Prostate gland (tissue), 2 donors: ENCODE measurements around the gene SUMF2. TPM values are rescaled to one million over a fixed set of nuclear protein-coding genes. Genes with fewer than 3 reads are reported as not detected.
"Not testable (repeated sequence)": the region's sequence is repeated elsewhere in the genome, so short reads cannot be mapped to it uniquely, and the experiment has no call there.

Experiments
- DNase-seq: peaks from one replicate; pipeline ENCODE4 v3.0.0-alpha.2; 2019; ENCODE audit warnings: low spot score
- H3K27ac ChIP-seq, 2 donors: fragments of 200-600 bp; sonication (generic); 2 replicates each; pipeline ENCODE4 v1.5.1; 2017 to 2019
- H3K27me3 ChIP-seq: fragments of 200-600 bp; sonication (generic); replicated peaks from 2 replicates; pipeline ENCODE4 v1.5.1; 2019; ENCODE audit not compliant: insufficient read depth
- H3K36me3 ChIP-seq, 2 donors: fragments of 200-600 bp; sonication (generic); 1 replicate in 1 of 2; 2 replicates in 1 of 2; pipeline versions ENCODE4 v1.5.1 to v1.8.1; 2017 to 2019
- H3K4me1 ChIP-seq: fragments of 200-600 bp; sonication (generic); replicated peaks from 2 replicates; pipeline ENCODE4 v1.5.1; 2019
- H3K4me3 ChIP-seq, 2 donors: fragments of 200-600 bp; sonication (generic); 2 replicates each; pipeline ENCODE4 v1.5.1; 2017 to 2019
- H3K9me3 ChIP-seq: fragments of 200-600 bp; sonication (generic); 2 replicates; pipeline ENCODE4 v1.5.1; 2017
- POLR2A ChIP-seq: fragments of 450-650 bp; IDR thresholded peaks from one replicate; pipeline ENCODE4 v1.6.1; 2016; ENCODE audit warnings: antibody characterized with exemption, mild to moderate bottlenecking
- POLR2AphosphoS5 ChIP-seq: sonication (generic); formaldehyde crosslinking; IDR thresholded peaks from one replicate; pipeline ENCODE4 v1.6.1; 2017; ENCODE audit warnings: antibody characterized with exemption
- WGBS: methylation state at CpG from one replicate; pipeline ENCODE4 v1.1.5; 2018; 5-methylcytosine and 5-hydroxymethylcytosine counted together
- intact Hi-C: fragments of 100-400 bp; cut with DNase I; formaldehyde crosslinking; loops from one replicate; pipeline ENCODE4 v1.14.2; 2022
- total RNA-seq, 2 donors: library from RNA; depleted of rRNA; stranded (reverse); fragments of >200 nt; gene quantifications; one replicate each; pipeline ENCODE4 v1.1.0, GENCODE V29; 2016
- TF ChIP-seq, protein P1 (sequence below), 4 experiments: fragments of 200-600 bp in 2 of 4; fragments of 450-650 bp in 2 of 4; sonication (generic) in 2 of 4; IDR thresholded peaks; 1 replicate in 3 of 4; 2 replicates in 1 of 4; pipeline ENCODE4 v1.5.1; 2016 to 2019; ENCODE audit warnings: antibody characterized with exemption in 4 of 4, mild to moderate bottlenecking in 2 of 4, moderate library complexity in 2 of 4

SUMF2 gene
- total RNA-seq, 2 donors from 2014 or later, result 152 to 210 TPM

DNA sequence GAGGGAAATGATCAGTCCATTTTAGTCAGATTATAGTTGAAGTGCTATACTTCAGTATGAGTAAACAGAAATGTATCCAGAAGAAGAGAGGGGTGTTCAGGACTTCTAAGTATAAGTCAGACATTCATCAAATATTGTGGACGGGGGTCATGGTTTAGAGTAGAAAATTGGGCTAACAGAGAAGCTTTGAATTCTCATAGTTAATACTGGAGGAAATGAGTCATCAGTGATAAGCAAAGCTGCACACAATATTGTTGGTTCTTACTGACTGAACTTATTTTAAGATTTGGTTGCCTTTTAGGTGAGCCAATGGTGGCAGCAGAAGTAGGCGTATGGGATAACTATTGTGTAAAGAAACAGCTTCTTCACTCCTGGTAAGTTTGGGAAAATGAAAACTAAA is 1.7 kb upstream of the SUMF2 start:
- no peak overlapping the region for H3K27ac ChIP-seq
- intact Hi-C loops, result no loop called here
- no peaks in the 10 kb centered on the region for H3K4me1 ChIP-seq
- H3K4me3 ChIP-seq, result no peak overlapping the region
- H3K36me3 ChIP-seq, result no peaks in the 10 kb centered on the region
- no peak for TF ChIP-seq POLR2A
- TF ChIP-seq, protein P1, sequence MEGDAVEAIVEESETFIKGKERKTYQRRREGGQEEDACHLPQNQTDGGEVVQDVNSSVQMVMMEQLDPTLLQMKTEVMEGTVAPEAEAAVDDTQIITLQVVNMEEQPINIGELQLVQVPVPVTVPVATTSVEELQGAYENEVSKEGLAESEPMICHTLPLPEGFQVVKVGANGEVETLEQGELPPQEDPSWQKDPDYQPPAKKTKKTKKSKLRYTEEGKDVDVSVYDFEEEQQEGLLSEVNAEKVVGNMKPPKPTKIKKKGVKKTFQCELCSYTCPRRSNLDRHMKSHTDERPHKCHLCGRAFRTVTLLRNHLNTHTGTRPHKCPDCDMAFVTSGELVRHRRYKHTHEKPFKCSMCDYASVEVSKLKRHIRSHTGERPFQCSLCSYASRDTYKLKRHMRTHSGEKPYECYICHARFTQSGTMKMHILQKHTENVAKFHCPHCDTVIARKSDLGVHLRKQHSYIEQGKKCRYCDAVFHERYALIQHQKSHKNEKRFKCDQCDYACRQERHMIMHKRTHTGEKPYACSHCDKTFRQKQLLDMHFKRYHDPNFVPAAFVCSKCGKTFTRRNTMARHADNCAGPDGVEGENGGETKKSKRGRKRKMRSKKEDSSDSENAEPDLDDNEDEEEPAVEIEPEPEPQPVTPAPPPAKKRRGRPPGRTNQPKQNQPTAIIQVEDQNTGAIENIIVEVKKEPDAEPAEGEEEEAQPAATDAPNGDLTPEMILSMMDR (IDR thresholded peaks at IDR 0.05), result no peak
- TF ChIP-seq POLR2AphosphoS5, result no peak
- H3K27me3 ChIP-seq, result no peaks in the 10 kb centered on the region
- WGBS, result 92% methylated on average over 2 of the region's 2 CpGs
- no peaks in the 10 kb centered on the region for H3K9me3 ChIP-seq
- no peak for DNase-seq

DNA sequence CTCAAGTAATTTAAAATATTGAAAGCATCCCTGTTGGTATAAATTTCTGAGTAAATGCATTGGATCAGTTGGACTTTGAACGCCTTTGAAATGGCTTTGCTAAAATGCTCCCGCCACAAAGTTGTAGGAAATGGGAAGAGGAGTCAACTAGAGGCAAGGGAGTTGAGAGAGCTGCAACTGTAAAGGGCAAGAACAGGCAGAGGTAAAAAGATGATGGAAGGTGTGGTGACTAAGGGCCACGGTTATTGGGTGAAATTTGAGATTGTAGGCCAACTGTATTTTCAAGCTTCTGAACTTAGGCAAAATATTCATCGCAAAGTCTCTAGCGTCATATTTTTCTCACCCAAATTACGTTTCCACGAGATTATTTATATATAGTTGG is 595 bp upstream of the SUMF2 start:
- TF ChIP-seq POLR2A (no peak), POLR2AphosphoS5 (no peak)
- TF ChIP-seq, protein P1 (IDR thresholded peaks at IDR 0.05), result no peak
- no peaks in the 10 kb centered on the region for H3K36me3 ChIP-seq
- no peaks in the 10 kb centered on the region for H3K4me1 ChIP-seq
- DNase-seq, result no peak
- 63% methylated on average over 7 of the region's 7 CpGs for WGBS
- H3K27me3 ChIP-seq, result no peaks in the 10 kb centered on the region
- no peaks in the 10 kb centered on the region for H3K9me3 ChIP-seq
- intact Hi-C loops, result no loop called here
- H3K4me3 ChIP-seq, result peak overlapping the region in 1 of 2 donors; percentile 71
- H3K27ac ChIP-seq, result peak overlapping the region; percentile 87 to 88

DNA sequence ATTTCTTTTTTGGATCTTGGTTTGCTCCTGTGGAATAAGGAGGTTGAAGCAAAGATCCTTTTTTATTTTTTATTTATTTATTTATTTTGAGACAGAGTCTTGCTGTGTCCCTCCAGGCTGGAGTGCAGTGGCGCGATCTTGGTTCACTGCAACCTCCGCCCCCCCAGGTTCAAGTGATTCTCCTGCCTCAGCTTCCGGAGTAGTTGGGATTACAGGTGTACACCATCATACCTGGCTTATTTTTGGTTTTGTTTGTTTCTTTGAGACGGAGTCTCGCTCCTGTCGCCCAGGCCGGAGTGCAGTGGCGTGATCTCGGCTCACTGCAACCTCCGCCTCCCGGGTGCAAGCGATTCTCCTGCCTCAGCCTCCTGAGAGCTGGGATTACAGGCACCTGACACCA is 2.3 kb downstream of the SUMF2 start:
- H3K36me3 ChIP-seq, H3K4me3 ChIP-seq, intact Hi-C loops, H3K9me3 ChIP-seq, DNase-seq, H3K27ac ChIP-seq, H3K4me1 ChIP-seq, H3K27me3 ChIP-seq: not testable (repeated sequence)
- 92% methylated on average over 13 of the region's 13 CpGs for WGBS

DNA sequence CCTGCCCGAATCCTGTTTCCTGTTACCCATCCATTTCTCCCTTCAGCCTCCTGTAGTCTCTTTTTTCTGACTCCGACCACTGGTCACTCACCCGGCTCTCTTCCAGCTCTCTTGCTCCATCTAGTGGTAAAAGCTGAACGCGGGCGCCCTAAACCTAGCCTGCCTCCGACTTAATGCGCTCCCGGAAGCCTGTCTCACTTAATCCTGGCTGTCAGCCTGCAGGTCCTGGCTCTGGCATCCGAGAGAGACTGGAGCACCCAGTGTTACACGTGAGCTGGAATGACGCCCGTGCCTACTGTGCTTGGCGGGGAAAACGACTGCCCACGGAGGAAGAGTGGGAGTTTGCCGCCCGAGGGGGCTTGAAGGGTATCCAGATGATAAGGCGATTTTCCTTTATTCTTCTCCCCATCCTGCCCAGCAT is 10.3 kb downstream of the SUMF2 start:
- H3K27me3 ChIP-seq, result no peaks in the 10 kb centered on the region
- H3K36me3 ChIP-seq, result peaks cover 0 to 4% of the 10 kb centered on the region in 2 donors
- intact Hi-C loops, result loop anchor here (5.0 to 10.0 kb wide), 3 partner anchors 72 to 430 kb away; partner anchors contain the start of gene ZNF713
- DNase-seq, result peak; percentile 94
- H3K4me1 ChIP-seq, result peaks cover 9% of the 10 kb centered on the region
- no peaks in the 10 kb centered on the region for H3K9me3 ChIP-seq
- H3K4me3 ChIP-seq, result no peak overlapping the region
- H3K27ac ChIP-seq, result no peak overlapping the region
- TF ChIP-seq POLR2A (no peak), POLR2AphosphoS5 (peak; percentile 92)
- TF ChIP-seq, protein P1 (IDR thresholded peaks at IDR 0.05), result peak; percentile 77 to 97 (median 92)
- WGBS, result 8% methylated on average over 19 of the region's 19 CpGs

DNA sequence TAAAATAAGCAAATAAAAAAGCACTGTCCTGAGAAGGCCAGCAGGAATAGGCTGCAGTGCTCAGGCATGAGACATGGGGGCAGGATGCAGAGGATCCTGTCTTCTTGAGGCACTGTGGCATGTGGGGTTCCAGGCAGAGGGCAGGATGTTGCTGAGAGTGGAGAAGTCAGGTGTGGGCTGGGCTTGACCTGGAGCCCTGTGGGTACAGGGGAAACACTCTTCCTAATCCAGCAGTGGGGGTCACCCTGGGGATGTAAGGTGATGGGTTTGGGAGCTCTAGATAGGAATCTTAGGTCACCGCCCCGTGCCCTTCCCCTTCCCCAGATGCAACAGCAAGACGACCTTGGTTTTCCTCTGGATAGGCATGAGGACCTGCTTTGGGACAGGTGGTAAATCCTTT is 13.6 kb downstream of the SUMF2 start:
- H3K4me3 ChIP-seq, result no peak overlapping the region
- H3K27ac ChIP-seq, result peak overlapping the region in 1 of 2 donors; percentile 72
- DNase-seq, result no peak
- intact Hi-C loops, result loop anchor here (10.0 kb wide), 2 partner anchors 193 to 433 kb away; partner anchors contain the start of gene ZNF713
- TF ChIP-seq POLR2A, result no peak
- TF ChIP-seq, protein P1 (IDR thresholded peaks at IDR 0.05), result no peak
- TF ChIP-seq POLR2AphosphoS5, result no peak
- no peaks in the 10 kb centered on the region for H3K9me3 ChIP-seq
- no peaks in the 10 kb centered on the region for H3K27me3 ChIP-seq
- WGBS, result 89% methylated on average over 3 of the region's 3 CpGs
- H3K4me1 ChIP-seq, result peaks cover 16% of the 10 kb centered on the region
- peaks cover 0 to 4% of the 10 kb centered on the region in 2 donors for H3K36me3 ChIP-seq
